Measurements from ENCODE around the gene CETP. TPM values are rescaled to one million over a fixed set of nuclear protein-coding genes. Genes with fewer than 3 reads are reported as not detected.
A peak's percentile ranks its signal among the peaks of the same experiment; 100 is the strongest.

CETP gene
- total RNA-seq, 1 donor from 2014 or later, result not detected

DNA sequence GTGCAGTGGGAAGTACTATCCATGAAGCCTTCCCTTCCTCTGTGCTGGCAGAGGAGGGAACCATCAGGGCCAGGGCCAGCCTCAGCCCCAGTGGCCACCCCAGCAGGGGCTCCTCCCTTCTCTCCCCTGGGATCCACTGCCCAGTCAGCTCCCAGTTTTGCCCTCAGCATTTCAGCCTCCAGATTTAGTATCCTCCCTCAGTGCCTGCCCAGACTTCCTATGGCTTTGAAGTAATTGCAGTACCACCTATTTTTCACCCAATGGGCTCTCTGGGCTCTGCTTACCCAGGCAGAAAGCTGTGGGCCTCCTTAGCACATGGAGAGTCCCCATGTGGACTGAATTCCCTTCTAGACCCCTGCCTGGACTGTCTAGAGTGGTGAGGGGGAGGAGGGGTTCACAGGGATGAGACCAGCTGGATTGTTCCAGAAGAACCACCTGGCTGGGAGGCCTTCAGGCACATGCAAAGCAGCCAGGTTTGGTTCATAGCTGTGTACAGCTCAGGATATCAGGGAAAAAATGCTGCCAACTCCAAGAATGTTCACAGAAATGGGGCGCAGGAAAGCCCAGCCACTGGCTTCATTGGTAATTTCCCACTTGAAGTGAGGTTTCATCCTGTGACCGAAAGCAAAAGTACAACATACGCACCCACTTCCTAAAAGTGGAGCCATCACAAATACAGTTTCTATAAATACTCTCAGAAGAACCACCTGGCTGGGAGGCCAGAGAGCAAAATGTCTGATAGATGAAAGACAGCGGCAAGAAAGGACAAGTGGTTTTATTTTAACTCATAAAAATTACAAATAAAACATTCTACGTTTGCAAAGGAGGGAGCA, 45.0 kb upstream of the CETP start:
- Mint-ChIP-seq H3K36me3 (ENCODE audit: low read depth, unreplicated experiment) (peaks cover 1% of the 10 kb centered on the region), H3K4me1 (ENCODE audit: low read depth, unreplicated experiment) (peaks cover 29% of the 10 kb centered on the region)
- TF ChIP-seq CTCF (IDR thresholded peaks at IDR 0.05; ENCODE audit: insufficient read depth, low read depth, low read length), result no peak
- TF ChIP-seq EZH2 (IDR thresholded peaks at IDR 0.05; ENCODE audit: insufficient read depth, low read length), result no peak

DNA sequence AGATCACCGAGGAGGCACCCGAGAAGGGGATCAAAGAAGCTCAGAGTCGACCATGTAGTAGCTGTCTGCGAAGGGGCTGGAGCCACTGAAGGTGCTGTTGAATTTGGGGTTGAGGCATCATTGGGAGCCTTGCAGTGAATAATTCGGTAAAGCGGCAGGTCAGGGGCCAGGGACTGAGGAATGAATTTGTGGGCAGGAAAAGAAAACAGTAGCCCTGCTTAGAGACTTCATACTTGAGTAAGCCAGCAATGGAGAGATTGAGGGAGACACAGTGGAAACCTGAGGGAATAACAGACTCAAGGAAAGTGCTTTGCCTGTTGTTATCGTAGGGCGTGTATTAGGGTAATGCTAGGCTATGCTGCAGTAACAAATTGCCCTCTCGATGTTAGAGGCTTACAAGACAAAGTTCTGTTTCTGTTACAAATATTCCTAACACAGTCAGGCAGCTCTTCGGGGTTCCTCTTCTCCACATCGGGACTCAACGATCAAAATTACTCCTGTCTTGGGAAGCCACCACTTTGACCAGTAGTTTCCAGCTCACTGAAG, 43.2 kb upstream of the CETP start:
- TF ChIP-seq CTCF (IDR thresholded peaks at IDR 0.05; ENCODE audit: insufficient read depth, low read depth, low read length), result no peak
- no peak for TF ChIP-seq EZH2 (IDR thresholded peaks at IDR 0.05; ENCODE audit: insufficient read depth, low read length)
- no peak overlapping the region for H3K27ac Mint-ChIP-seq (ENCODE audit: unreplicated experiment)
- Histone ChIP-seq H3K36me3 (ENCODE audit: insufficient read depth, low read length) (no peaks in the 10 kb centered on the region), H3K4me2 (ENCODE audit: low read length) (no peak overlapping the region), H3K9me3 (ENCODE audit: insufficient read depth, low read depth, low read length) (no peaks in the 10 kb centered on the region), H3K27ac (ENCODE audit: low read depth, low read length) (no peak overlapping the region), H2AFZ (ENCODE audit: low read depth, low read length) (no peak overlapping the region), H3K27me3 (ENCODE audit: insufficient read depth, low read length) (no peaks in the 10 kb centered on the region), H3K79me2 (ENCODE audit: insufficient read depth, low read length) (no peaks in the 10 kb centered on the region), H3K9ac (ENCODE audit: low read length) (no peak overlapping the region), H3K4me3 (ENCODE audit: insufficient read depth, low read depth, low read length) (no peak overlapping the region), H4K20me1 (ENCODE audit: insufficient read depth, low read length) (no peaks in the 10 kb centered on the region), H3K4me1 (ENCODE audit: insufficient read depth, low read length) (peaks cover 6% of the 10 kb centered on the region)
- FAIRE-seq, result no peak
- H3K4me1 Mint-ChIP-seq (ENCODE audit: low read depth, unreplicated experiment), result peaks cover 12% of the 10 kb centered on the region
- H3K36me3 Mint-ChIP-seq (ENCODE audit: low read depth, unreplicated experiment), result peaks cover 1% of the 10 kb centered on the region
- no peak overlapping the region for H3K4me3 Mint-ChIP-seq (ENCODE audit: unreplicated experiment)
- H3K27me3 Mint-ChIP-seq (ENCODE audit: low read depth, unreplicated experiment), result peaks cover 16% of the 10 kb centered on the region
- DNase-seq (ENCODE audit: low read depth), result peak; percentile 19
- peaks cover 2% of the 10 kb centered on the region for H3K9me3 Mint-ChIP-seq (ENCODE audit: unreplicated experiment)

More for the DNA sequence above, 45.0 kb upstream of the CETP start:
- no peaks in the 10 kb centered on the region for H4K20me1 ChIP-seq (ENCODE audit: insufficient read depth, low read length)
- H2AFZ ChIP-seq (ENCODE audit: low read depth, low read length), result no peak overlapping the region
- DNase-seq (ENCODE audit: low read depth), result no peak
- no peak for FAIRE-seq
- Mint-ChIP-seq H3K4me3 (ENCODE audit: unreplicated experiment) (no peak overlapping the region), H3K9me3 (ENCODE audit: unreplicated experiment) (peaks cover 4% of the 10 kb centered on the region), H3K27me3 (ENCODE audit: low read depth, unreplicated experiment) (peaks cover 16% of the 10 kb centered on the region), H3K27ac (ENCODE audit: unreplicated experiment) (no peak overlapping the region)
- no peaks in the 10 kb centered on the region for H3K79me2 ChIP-seq (ENCODE audit: insufficient read depth, low read length)
- H3K9ac ChIP-seq (ENCODE audit: low read length), result no peak overlapping the region
- H3K4me3 ChIP-seq (ENCODE audit: insufficient read depth, low read depth, low read length), result no peak overlapping the region
- H3K27me3 ChIP-seq (ENCODE audit: insufficient read depth, low read length), result no peaks in the 10 kb centered on the region
- no peaks in the 10 kb centered on the region for H3K36me3 ChIP-seq (ENCODE audit: insufficient read depth, low read length)
- H3K4me1 ChIP-seq (ENCODE audit: insufficient read depth, low read length), result peaks cover 22% of the 10 kb centered on the region
- H3K27ac ChIP-seq (ENCODE audit: low read depth, low read length), result no peak overlapping the region
- no peak overlapping the region for H3K4me2 ChIP-seq (ENCODE audit: low read length)
- H3K9me3 ChIP-seq (ENCODE audit: insufficient read depth, low read depth, low read length), result no peaks in the 10 kb centered on the region

Measured in astrocyte (in vitro differentiated cells and primary cell).